GM10248 (cell line): ENCODE results near the gene DRC1.

Source experiments
- CTCF ChIA-PET: fragments of 300-600 bp; sonication (Branson Sonifier 250); formaldehyde crosslinking; extraction: SDS; loops from one replicate; lab custom pipeline; 2021; ENCODE audit warnings: antibody characterized with exemption; lab: Yijun Ruan, JAX
- POLR2A ChIA-PET: fragments of 350-650 bp; sonication (Branson Sonifier 250); formaldehyde crosslinking; extraction: SDS; loops from one replicate; lab custom pipeline; 2020; ENCODE audit warnings: antibody characterized with exemption; lab: Yijun Ruan, JAX
- DNase-seq: peaks from one replicate; pipeline ENCODE4 v3.0.0; 2012; ENCODE audit errors: extremely low spot score
- CTCF ChIP-seq: IDR thresholded peaks from 2 replicates; pipeline ENCODE4 v1.5.1; 2012; ENCODE audit warnings: mild to moderate bottlenecking, low read depth; ENCODE audit errors: extremely low read depth, missing control alignments, control extremely low read depth

The DRC1 gene

GRCh38 chr2:26477126-26477910 lies 75.6 kb downstream of the DRC1 start:
- no peak for DNase-seq
- POLR2A ChIA-PET: no interaction called here
- CTCF ChIA-PET: interaction anchor here (1.2 to 2.0 kb wide), 2 partner anchors 8 to 10 kb away, joined by 4 to 6 read pairs; no protein-coding TSS in a partner anchor
- TF ChIP-seq CTCF: no peak

GRCh38 chr2:26477911-26478253 lies 76.2 kb downstream of the DRC1 start, which contains the start of gene OTOF:
OTOF (minus strand) TSS chr2:26478124.
- POLR2A ChIA-PET: no interaction called here

GRCh38 chr2:26478366-26478765 lies 76.6 kb downstream of the DRC1 start:
- no peak for TF ChIP-seq CTCF
- DNase-seq: no peak
- ChIA-PET CTCF (interaction anchor here (1.0 to 1.2 kb wide), 2 partner anchors 9 to 19 kb away, joined by 3 to 4 read pairs; no protein-coding TSS in a partner anchor), POLR2A (no interaction called here)

More at GRCh38 chr2:26477911-26478253, 76.2 kb downstream of the DRC1 start, which contains the start of gene OTOF:
- no peak for TF ChIP-seq CTCF
- DNase-seq: no peak
- CTCF ChIA-PET: interaction anchor here (1.0 to 2.0 kb wide), 3 partner anchors 8 to 19 kb away, joined by 3 to 6 read pairs (median 4); no protein-coding TSS in a partner anchor

GRCh38 chr2:26479131-26479788 lies 77.5 kb downstream of the DRC1 start:
- POLR2A ChIA-PET: no interaction called here
- no peak for DNase-seq
- CTCF ChIA-PET: no interaction called here
- no peak for TF ChIP-seq CTCF

GRCh38 chr2:26479789-26480565 lies 78.3 kb downstream of the DRC1 start:
- CTCF ChIA-PET: no interaction called here
- no peak for DNase-seq
- TF ChIP-seq CTCF: no peak
- POLR2A ChIA-PET: no interaction called here
